GM06990 (cell line): Measurements from ENCODE around the gene SYNE2.
"Not testable (repeated sequence)": the region's sequence is repeated elsewhere in the genome, so short reads cannot be mapped to it uniquely, and the experiment has no call there.

Experiments used
- DNase-seq: peaks from one replicate; pipeline ENCODE4 v3.0.0-alpha.2; 2011; ENCODE audit not compliant: insufficient read length; ENCODE audit errors: extremely low read depth
- H3K27me3 ChIP-seq: replicated peaks from 2 replicates; pipeline ENCODE4 v1.6.0; 2011; ENCODE audit warnings: low read length; ENCODE audit not compliant: control insufficient read depth, insufficient read depth
- H3K36me3 ChIP-seq: 2 replicates; pipeline ENCODE4 v1.5.1; 2011; ENCODE audit warnings: low read length; ENCODE audit not compliant: control insufficient read depth, insufficient read depth
- H3K4me3 ChIP-seq: replicated peaks from 2 replicates; pipeline ENCODE4 v1.5.1; 2011; ENCODE audit warnings: low read depth, mild to moderate bottlenecking, control low read depth, low read length
- TF ChIP-seq, protein P1 (sequence below): IDR thresholded peaks from 2 replicates; pipeline ENCODE4 v1.5.1; 2011; ENCODE audit warnings: low read length, control low read depth, mild to moderate bottlenecking, inconsistent platforms; ENCODE audit not compliant: insufficient read depth, poor library complexity, severe bottlenecking

The SYNE2 gene

DNA sequence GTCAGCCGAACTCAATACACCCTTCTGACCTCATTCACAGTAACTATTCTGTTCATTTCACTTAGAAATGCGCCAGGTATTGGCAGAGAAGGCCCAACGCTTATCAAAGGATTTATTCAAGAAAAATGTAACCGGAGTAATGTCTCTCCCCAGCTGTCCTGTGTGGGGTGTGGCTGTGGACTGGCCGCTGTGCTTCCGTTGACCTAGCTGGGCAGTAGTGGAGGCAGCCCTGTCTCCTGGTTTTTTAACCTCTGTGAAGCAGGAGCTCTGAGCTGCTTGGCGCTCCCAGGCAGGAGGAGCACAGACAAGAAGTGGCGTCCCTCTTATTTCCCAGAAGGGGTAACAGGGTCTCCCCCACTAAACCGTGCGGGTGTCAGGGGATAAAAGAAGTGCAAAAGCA, 356.2 kb downstream of the SYNE2 start:
- Histone ChIP-seq H3K4me3 (no peak overlapping the region), H3K27me3 (no peaks in the 10 kb centered on the region), H3K36me3 (peaks cover 13% of the 10 kb centered on the region)
- no peak for DNase-seq
- TF ChIP-seq, protein P1, sequence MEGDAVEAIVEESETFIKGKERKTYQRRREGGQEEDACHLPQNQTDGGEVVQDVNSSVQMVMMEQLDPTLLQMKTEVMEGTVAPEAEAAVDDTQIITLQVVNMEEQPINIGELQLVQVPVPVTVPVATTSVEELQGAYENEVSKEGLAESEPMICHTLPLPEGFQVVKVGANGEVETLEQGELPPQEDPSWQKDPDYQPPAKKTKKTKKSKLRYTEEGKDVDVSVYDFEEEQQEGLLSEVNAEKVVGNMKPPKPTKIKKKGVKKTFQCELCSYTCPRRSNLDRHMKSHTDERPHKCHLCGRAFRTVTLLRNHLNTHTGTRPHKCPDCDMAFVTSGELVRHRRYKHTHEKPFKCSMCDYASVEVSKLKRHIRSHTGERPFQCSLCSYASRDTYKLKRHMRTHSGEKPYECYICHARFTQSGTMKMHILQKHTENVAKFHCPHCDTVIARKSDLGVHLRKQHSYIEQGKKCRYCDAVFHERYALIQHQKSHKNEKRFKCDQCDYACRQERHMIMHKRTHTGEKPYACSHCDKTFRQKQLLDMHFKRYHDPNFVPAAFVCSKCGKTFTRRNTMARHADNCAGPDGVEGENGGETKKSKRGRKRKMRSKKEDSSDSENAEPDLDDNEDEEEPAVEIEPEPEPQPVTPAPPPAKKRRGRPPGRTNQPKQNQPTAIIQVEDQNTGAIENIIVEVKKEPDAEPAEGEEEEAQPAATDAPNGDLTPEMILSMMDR = no peak

DNA sequence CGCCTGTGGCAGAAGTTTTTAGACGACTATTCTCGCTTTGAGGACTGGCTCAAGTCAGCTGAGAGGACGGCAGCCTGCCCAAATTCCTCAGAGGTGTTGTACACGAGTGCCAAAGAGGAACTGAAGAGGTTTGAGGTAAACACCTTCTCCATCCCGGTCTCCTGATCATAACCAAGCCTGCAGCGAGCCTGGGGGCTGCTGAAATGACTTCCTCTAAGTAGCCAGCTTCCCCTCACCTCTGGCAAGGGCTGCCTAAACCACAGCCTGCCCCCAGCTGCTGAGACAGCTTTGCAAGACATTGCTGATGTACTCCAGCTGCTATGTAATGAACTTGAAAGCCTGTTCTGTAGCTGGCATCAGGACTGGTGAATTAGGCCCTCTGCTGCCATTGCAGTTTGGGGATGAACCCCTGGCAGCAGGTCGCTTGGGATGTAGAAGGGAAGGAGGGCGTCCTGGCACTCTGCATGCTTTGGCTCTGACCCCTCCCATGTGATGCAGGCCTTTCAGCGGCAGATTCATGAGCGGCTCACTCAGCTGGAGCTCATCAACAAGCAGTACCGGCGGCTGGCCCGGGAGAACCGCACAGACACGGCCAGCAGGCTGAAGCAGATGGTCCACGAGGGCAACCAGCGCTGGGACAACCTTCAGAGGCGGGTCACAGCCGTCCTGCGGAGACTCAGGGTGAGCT, 356.8 kb downstream of the SYNE2 start:
- DNase-seq = peak; percentile 34
- Histone ChIP-seq H3K27me3 (no peaks in the 10 kb centered on the region), H3K36me3 (peaks cover 18% of the 10 kb centered on the region), H3K4me3 (no peak overlapping the region)
- TF ChIP-seq, protein P1 = no peak

DNA sequence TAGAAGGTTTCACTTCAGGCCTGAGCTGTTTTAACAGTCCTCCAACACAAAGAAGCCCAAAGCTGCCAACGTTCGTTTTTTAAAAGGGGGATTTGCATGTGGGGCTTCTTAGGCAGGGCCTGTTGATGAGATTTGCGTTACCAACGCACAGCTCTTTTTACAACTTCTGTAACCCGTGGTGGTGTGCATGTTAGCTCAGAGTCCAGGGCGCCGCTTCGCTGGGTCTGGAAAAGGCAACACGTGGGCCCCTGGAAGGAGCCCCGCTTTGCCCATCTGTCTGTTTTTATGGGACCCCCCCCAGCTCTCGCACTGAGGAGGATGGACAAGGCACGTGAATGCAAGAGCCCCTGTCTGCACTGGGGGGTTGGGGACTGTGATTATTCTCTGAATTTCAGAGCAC, 357.4 kb downstream of the SYNE2 start:
- H3K36me3 ChIP-seq = peaks cover 20% of the 10 kb centered on the region
- H3K27me3 ChIP-seq = no peaks in the 10 kb centered on the region
- H3K4me3 ChIP-seq = no peak overlapping the region
- no peak for DNase-seq
- TF ChIP-seq, protein P1 = no peak

DNA sequence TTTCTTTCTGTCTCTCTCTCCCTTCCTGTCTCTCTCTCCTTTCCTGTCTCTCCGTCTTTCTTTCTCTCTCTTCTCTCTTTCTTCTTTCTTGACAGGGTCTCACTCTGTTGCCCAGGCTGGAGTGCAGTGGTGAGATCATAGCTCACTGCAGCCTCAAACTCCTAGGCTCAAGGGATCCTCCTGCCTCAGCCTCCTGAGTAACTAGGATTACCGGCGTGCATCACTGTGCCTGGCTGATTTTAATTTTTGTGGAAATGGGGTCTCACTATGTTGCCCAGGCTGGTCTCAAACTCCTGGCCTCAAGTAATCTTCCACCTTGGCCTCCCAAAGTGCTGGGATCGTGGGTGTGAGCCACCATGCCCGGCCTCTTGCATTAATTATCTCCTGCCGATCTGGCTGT, 358.1 kb downstream of the SYNE2 start:
- DNase-seq, H3K4me3 ChIP-seq, H3K27me3 ChIP-seq: not testable (repeated sequence)
- peaks cover 21% of the 10 kb centered on the region for H3K36me3 ChIP-seq

DNA sequence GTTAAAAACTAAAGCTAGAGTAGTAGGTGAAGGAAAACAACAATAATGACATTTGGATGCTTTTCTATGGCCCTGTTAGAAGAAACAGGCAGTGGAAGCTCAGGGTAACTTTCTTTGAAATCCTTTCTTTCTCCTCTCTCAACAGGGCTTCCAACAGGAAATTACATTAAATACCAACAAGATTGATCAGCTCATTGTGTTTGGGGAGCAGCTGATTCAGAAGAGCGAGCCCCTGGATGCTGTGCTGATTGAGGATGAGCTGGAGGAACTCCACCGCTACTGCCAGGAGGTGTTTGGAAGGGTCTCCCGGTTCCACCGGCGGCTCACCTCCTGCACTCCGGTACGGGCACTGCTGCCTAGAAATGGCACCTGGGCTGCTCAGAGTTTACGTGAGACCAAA, 359.9 kb downstream of the SYNE2 start:
- H3K36me3 ChIP-seq = peaks cover 21% of the 10 kb centered on the region
- no peak for DNase-seq
- no peak overlapping the region for H3K4me3 ChIP-seq
- TF ChIP-seq, protein P1 = no peak
- H3K27me3 ChIP-seq = no peaks in the 10 kb centered on the region

DNA sequence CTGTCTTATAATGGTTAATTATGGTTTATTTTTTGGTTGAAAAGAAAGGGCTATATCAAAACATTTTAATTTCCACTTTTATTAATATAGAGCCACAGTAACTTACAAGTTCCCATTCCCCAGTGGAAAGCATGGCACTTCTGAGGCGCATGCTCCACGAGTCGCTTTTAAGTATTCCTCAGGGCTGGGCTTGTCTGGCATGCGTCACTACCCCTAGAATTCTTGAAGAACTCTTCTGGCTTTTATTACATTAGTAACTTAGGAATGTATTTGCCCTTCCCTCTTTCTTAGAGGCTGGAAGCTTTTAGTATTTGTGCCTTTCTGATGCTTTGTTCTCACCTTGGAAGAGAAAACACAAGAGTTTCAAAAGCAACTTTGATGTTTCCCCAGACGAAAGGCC, 360.3 kb downstream of the SYNE2 start:
- no peaks in the 10 kb centered on the region for H3K27me3 ChIP-seq
- TF ChIP-seq, protein P1 = no peak
- no peak overlapping the region for H3K4me3 ChIP-seq
- H3K36me3 ChIP-seq = peaks cover 21% of the 10 kb centered on the region
- no peak for DNase-seq
